Karpas-422 (cell line): ENCODE data around the gene CCDC121. TPM values are rescaled to one million over a fixed set of nuclear protein-coding genes. Genes with fewer than 3 reads are reported as not detected.
"Not testable (repeated sequence)": the region's sequence is repeated elsewhere in the genome, so short reads cannot be mapped to it uniquely, and the experiment has no call there.

Experiments used
- DNase-seq: peaks from one replicate; pipeline ENCODE4 v3.0.0-alpha.2; 2015
- H2AFZ ChIP-seq: fragments of 200-600 bp; sonication (generic); 2 replicates; pipeline ENCODE4 v1.6.1; 2014; ENCODE audit warnings: antibody characterized with exemption, low read length, mixed read lengths
- H3K27ac ChIP-seq: fragments of 200-600 bp; sonication (generic); 2 replicates; pipeline ENCODE4 v1.5.1; 2014; ENCODE audit warnings: mild to moderate bottlenecking, low read length, moderate library complexity
- H3K27me3 ChIP-seq: fragments of 200-600 bp; sonication (generic); 2 replicates; pipeline ENCODE4 v1.6.1; 2014; ENCODE audit warnings: low read length, mixed read lengths
- H3K36me3 ChIP-seq: fragments of 200-600 bp; sonication (generic); 2 replicates; pipeline ENCODE4 v1.6.1; 2014; ENCODE audit warnings: low read length, mixed read lengths; ENCODE audit not compliant: insufficient read depth
- H3K4me1 ChIP-seq: fragments of 200-600 bp; sonication (generic); 2 replicates; pipeline ENCODE4 v1.6.1; 2014; ENCODE audit warnings: mild to moderate bottlenecking, low read length, mixed read lengths
- H3K4me2 ChIP-seq: fragments of 200-600 bp; sonication (generic); 2 replicates; pipeline ENCODE4 v1.6.1; 2014; ENCODE audit warnings: low read length, low read depth, mild to moderate bottlenecking; ENCODE audit not compliant: poor library complexity, severe bottlenecking
- H3K4me3 ChIP-seq: fragments of 200-600 bp; sonication (generic); 2 replicates; pipeline ENCODE4 v1.5.1; 2014; ENCODE audit warnings: mild to moderate bottlenecking, antibody characterized with exemption, low read length, mixed read lengths
- H3K79me2 ChIP-seq: fragments of 200-600 bp; sonication (generic); 2 replicates; pipeline ENCODE4 v1.6.1; 2014; ENCODE audit warnings: mild to moderate bottlenecking, low read length, mixed read lengths
- H3K9ac ChIP-seq: fragments of 200-600 bp; sonication (generic); 2 replicates; pipeline ENCODE4 v1.6.0; 2014; ENCODE audit warnings: low read length
- H3K9me2 ChIP-seq: fragments of 200-600 bp; sonication (generic), shearing (Covaris generic); replicated peaks from 2 replicates; pipeline ENCODE4 v1.6.0; 2014; ENCODE audit warnings: mild to moderate bottlenecking, low read length, moderate library complexity; ENCODE audit not compliant: insufficient read depth
- H3K9me3 ChIP-seq: fragments of 300-700, 200-600 bp; sonication (generic); 2 replicates; pipeline ENCODE4 v1.6.1; 2014; ENCODE audit warnings: low read length, mixed read lengths
- H4K20me1 ChIP-seq: fragments of 200-600 bp; sonication (generic); 2 replicates; pipeline ENCODE4 v1.6.1; 2014; ENCODE audit warnings: mild to moderate bottlenecking, antibody characterized with exemption, low read length, low read depth; ENCODE audit not compliant: insufficient read depth
- total RNA-seq: library from RNA; depleted of rRNA; stranded (reverse); fragments of >200 nt; shearing (Covaris generic); gene quantifications from 2 replicates; pipeline ENCODE4 v1.2.3, GENCODE V29; 2014; ENCODE audit warnings: low replicate concordance

The CCDC121 gene
- total RNA-seq, 1 experiment from 2014 or later, result 2.9 TPM

GRCh38 chr2:27606611-27607010 is 22.2 kb downstream of the CCDC121 start:
- no peaks in the 10 kb centered on the region for H4K20me1 ChIP-seq
- no peak overlapping the region for H3K27ac ChIP-seq
- peaks cover 21% of the 10 kb centered on the region; the same call in 1 of the 2 replicates for H3K36me3 ChIP-seq
- H3K27me3 ChIP-seq, result no peaks in the 10 kb centered on the region
- no peak overlapping the region for H2AFZ ChIP-seq
- H3K4me2 ChIP-seq, result no peak overlapping the region
- DNase-seq, result no peak
- no peaks in the 10 kb centered on the region for H3K9me3 ChIP-seq
- no peaks in the 10 kb centered on the region for H3K4me1 ChIP-seq
- no peaks in the 10 kb centered on the region for H3K9me2 ChIP-seq
- peaks cover 21% of the 10 kb centered on the region for H3K79me2 ChIP-seq
- H3K9ac ChIP-seq, result no peak overlapping the region
- no peak overlapping the region for H3K4me3 ChIP-seq

- H3K4me2 ChIP-seq, result no peak overlapping the region
- H4K20me1 ChIP-seq, result 0 out of 2 replicates have a peak, but pooled peaks cover 4% of the 10 kb centered on the region
- H3K27ac ChIP-seq, result no peak overlapping the region
- H2AFZ ChIP-seq, result no peak overlapping the region
- no peak overlapping the region for H3K9ac ChIP-seq
- no peaks in the 10 kb centered on the region for H3K4me1 ChIP-seq
- no peaks in the 10 kb centered on the region for H3K27me3 ChIP-seq
- no peak for DNase-seq
- H3K9me3 ChIP-seq, result peaks cover 16% of the 10 kb centered on the region
- H3K4me3 ChIP-seq, result no peak overlapping the region
- H3K9me2 ChIP-seq, result no peaks in the 10 kb centered on the region
- H3K79me2 ChIP-seq, result peaks cover 83% of the 10 kb centered on the region
- H3K36me3 ChIP-seq, result peaks cover 26% of the 10 kb centered on the region
Observed at GRCh38 chr2:27596627-27597026, 32.2 kb downstream of the CCDC121 start.

DNA sequence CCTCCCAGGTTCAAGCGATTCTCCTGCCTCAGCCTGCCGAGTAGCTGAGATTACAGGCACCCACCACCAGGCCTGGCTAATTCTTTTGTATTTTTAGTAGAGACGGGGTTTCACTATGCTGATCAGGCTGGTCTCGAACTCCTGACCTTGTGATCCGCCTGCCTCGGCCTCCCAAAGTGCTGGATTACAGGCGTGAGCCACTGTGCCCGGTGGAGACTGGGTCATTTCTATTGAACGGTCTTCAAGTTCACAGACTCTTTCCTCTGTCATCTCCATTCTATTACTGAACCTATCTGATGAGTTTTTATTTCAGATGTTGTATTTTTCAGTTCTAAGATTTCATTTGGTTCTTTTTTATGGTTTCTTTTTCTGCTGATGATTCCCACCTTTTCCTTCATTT is 33.4 kb downstream of the CCDC121 start:
- not testable (repeated sequence) for H3K4me2 ChIP-seq, H2AFZ ChIP-seq
- peaks cover 89% of the 10 kb centered on the region for H3K79me2 ChIP-seq

GRCh38 chr2:27594020-27594703 is 34.6 kb downstream of the CCDC121 start:
- not testable (repeated sequence) for H3K27ac ChIP-seq, H4K20me1 ChIP-seq, H3K4me3 ChIP-seq, H3K4me1 ChIP-seq, H3K9me2 ChIP-seq, H3K4me2 ChIP-seq, H2AFZ ChIP-seq, H3K9ac ChIP-seq, H3K27me3 ChIP-seq, DNase-seq
- peaks cover 24% of the 10 kb centered on the region for H3K9me3 ChIP-seq
- peaks cover 89% of the 10 kb centered on the region for H3K79me2 ChIP-seq
- peaks cover 23% of the 10 kb centered on the region for H3K36me3 ChIP-seq

More for the DNA sequence above, 33.4 kb downstream of the CCDC121 start:
- H3K9ac ChIP-seq, H4K20me1 ChIP-seq, H3K27me3 ChIP-seq, H3K27ac ChIP-seq, H3K9me2 ChIP-seq, H3K4me3 ChIP-seq, H3K4me1 ChIP-seq: not testable (repeated sequence)
- peaks cover 20% of the 10 kb centered on the region for H3K9me3 ChIP-seq
- peak; percentile 53 for DNase-seq
- H3K36me3 ChIP-seq, result peaks cover 23% of the 10 kb centered on the region

DNA sequence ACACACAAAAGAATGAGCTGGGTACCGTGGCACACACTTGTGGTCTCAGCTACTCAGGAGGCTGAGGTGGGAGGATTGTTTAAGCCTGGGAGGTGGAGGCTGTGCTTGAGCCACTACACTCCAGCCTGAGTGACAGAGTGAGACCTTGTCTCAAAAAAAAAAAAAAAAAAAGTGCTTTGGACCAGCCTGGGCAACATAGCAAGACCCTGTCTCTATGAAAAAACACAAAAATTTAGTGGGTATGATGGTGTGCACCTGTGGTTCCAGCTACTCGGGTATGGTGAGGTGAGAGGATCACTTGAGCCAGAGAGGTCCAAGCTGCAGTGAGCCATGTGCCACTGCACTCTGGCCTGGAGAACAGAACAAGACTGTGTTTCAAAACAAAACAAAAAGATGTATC is 35.6 kb downstream of the CCDC121 start:
- Histone ChIP-seq H3K9me2 (no peaks in the 10 kb centered on the region), H4K20me1 (0 out of 2 replicates have a peak, but pooled peaks cover 4% of the 10 kb centered on the region), H3K9me3 (peaks cover 24% of the 10 kb centered on the region), H3K79me2 (peaks cover 90% of the 10 kb centered on the region), H3K27me3 (no peaks in the 10 kb centered on the region), H3K27ac (no peak overlapping the region), H3K4me1 (no peaks in the 10 kb centered on the region), H3K36me3 (peaks cover 27% of the 10 kb centered on the region), H3K4me3 (no peak overlapping the region), H2AFZ (no peak overlapping the region), H3K4me2 (no peak overlapping the region), H3K9ac (no peak overlapping the region)
- DNase-seq, result no peak

DNA sequence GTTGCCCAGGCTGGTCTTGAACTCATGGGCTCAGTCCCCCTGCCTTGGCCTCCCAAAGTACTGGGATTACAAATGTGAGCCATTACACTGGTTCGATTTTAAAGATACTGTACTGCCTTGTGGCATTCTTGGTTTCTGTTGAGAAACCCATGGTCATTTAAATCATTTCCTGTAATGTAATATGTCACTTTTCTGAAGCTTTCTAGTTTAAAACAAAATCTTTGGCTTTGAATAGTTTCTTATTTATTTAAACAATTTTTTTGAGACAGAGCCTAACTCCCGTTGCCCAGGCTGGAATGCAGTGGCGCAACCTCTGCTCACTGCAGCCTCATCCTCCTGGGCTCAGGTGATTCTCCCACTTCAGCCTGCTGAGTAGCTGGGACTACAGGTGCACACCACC is 37.1 kb downstream of the CCDC121 start:
- Histone ChIP-seq H4K20me1 (no peaks in the 10 kb centered on the region), H3K9ac (no peak overlapping the region), H3K4me1 (no peaks in the 10 kb centered on the region), H3K27me3 (no peaks in the 10 kb centered on the region), H3K36me3 (peaks cover 30% of the 10 kb centered on the region), H3K4me3 (no peak overlapping the region), H3K4me2 (no peak overlapping the region), H3K9me3 (peaks cover 24% of the 10 kb centered on the region), H3K9me2 (no peaks in the 10 kb centered on the region), H3K27ac (no peak overlapping the region), H3K79me2 (peaks cover 90% of the 10 kb centered on the region), H2AFZ (no peak overlapping the region)
- no peak for DNase-seq

DNA sequence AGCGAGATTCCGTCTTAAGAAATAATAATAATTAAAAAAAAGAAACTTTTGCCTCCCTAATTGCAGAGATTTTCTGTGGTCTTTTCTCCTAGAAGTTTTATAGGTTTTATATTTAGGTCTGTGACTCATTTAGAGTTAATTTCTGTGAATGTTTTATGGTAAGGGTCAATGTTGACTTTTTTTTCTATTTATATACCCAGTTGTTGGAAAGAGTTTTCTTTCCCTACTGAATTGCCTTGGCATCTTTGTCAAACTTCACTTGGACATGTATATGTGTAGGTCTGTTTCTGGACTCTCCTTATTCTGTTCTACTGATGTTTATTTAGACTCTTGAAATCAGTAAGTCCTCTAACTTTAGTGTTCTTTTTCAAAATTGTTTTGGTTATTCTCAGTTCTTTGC is 40.5 kb downstream of the CCDC121 start:
- Histone ChIP-seq H3K27me3 (no peaks in the 10 kb centered on the region), H3K4me2 (no peak overlapping the region), H3K27ac (no peak overlapping the region), H3K4me3 (no peak overlapping the region), H3K79me2 (peaks cover 99% of the 10 kb centered on the region), H3K9me3 (peaks cover 9% of the 10 kb centered on the region), H3K9me2 (no peaks in the 10 kb centered on the region), H4K20me1 (no peaks in the 10 kb centered on the region), H3K9ac (no peak overlapping the region), H3K36me3 (peaks cover 25% of the 10 kb centered on the region), H2AFZ (no peak overlapping the region), H3K4me1 (peaks cover 12% of the 10 kb centered on the region)
- no peak for DNase-seq

DNA sequence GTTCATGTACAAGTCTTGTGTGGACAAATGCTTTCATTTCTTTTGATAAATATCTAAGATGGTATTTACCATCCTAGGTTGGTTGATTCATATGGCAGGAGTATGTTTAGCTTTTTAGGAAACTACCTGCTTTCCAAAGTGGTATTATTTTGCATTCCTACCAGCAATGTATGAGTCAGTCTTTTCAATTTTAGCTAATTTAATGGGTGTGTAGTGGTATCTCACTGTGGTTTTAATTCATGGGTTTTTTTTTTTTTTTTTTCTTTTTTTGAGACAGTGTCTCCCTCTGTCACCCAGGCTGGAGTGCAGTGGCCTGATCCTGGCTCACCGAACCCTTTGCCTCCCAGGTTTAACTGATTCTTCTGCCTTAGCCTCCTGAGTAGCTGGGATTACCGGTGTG is 41.8 kb downstream of the CCDC121 start:
- Histone ChIP-seq H3K27ac (no peak overlapping the region), H3K27me3 (no peaks in the 10 kb centered on the region), H3K9me3 (peaks cover 8% of the 10 kb centered on the region; the same call in 1 of the 2 replicates), H3K36me3 (peaks cover 25% of the 10 kb centered on the region), H3K9ac (no peak overlapping the region), H3K4me2 (no peak overlapping the region), H3K4me3 (no peak overlapping the region), H3K79me2 (peaks cover 90% of the 10 kb centered on the region), H3K9me2 (no peaks in the 10 kb centered on the region; the same call in 1 of the 2 replicates), H3K4me1 (peaks cover 19% of the 10 kb centered on the region), H4K20me1 (no peaks in the 10 kb centered on the region), H2AFZ (no peak overlapping the region)
- DNase-seq, result no peak
